B cell (primary cell): ENCODE data around the gene MPI.

ENCODE experiments used
- EZH2 ChIP-seq: IDR thresholded peaks from 2 replicates; pipeline ENCODE4 v1.6.1; 2012; ENCODE audit warnings: borderline replicate concordance, low read depth, mild to moderate bottlenecking, moderate library complexity, low read length; ENCODE audit not compliant: insufficient read depth, poor library complexity, severe bottlenecking
- TF ChIP-seq, protein P1 (sequence below): fragments of 200-600 bp; IDR thresholded peaks from one replicate; pipeline ENCODE4 v1.8.0; 2022; ENCODE audit warnings: antibody characterized with exemption, mild to moderate bottlenecking

GRCh38 chr15:74867466-74868038 is 22.3 kb upstream of the MPI start:
- TF ChIP-seq, protein P1, sequence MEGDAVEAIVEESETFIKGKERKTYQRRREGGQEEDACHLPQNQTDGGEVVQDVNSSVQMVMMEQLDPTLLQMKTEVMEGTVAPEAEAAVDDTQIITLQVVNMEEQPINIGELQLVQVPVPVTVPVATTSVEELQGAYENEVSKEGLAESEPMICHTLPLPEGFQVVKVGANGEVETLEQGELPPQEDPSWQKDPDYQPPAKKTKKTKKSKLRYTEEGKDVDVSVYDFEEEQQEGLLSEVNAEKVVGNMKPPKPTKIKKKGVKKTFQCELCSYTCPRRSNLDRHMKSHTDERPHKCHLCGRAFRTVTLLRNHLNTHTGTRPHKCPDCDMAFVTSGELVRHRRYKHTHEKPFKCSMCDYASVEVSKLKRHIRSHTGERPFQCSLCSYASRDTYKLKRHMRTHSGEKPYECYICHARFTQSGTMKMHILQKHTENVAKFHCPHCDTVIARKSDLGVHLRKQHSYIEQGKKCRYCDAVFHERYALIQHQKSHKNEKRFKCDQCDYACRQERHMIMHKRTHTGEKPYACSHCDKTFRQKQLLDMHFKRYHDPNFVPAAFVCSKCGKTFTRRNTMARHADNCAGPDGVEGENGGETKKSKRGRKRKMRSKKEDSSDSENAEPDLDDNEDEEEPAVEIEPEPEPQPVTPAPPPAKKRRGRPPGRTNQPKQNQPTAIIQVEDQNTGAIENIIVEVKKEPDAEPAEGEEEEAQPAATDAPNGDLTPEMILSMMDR = no peak
- TF ChIP-seq EZH2 = no peak
